CD4-positive, alpha-beta T cell treated with Interleukin-6 for 4 hours (primary cell): ENCODE results near the gene ZFYVE28.

Experiments used
- DNase-seq: peaks from one replicate; pipeline ENCODE4 v3.0.0-alpha.2; 2020; ENCODE audit warnings: mixed read lengths

The ZFYVE28 gene

GRCh38 chr4:2268357-2269205, 149.9 kb downstream of the ZFYVE28 start:
- no peak for DNase-seq

- no peak for DNase-seq
These were observed 150.6 kb downstream of the ZFYVE28 start for GRCh38 chr4:2267841-2268240.

GRCh38 chr4:2267320-2267811, 151.1 kb downstream of the ZFYVE28 start:
- no peak for DNase-seq

- DNase-seq, result no peak
These were observed 151.6 kb downstream of the ZFYVE28 start for GRCh38 chr4:2266821-2267220.

GRCh38 chr4:2266181-2266580, 152.3 kb downstream of the ZFYVE28 start:
- no peak for DNase-seq

GRCh38 chr4:2265113-2266110, 153.0 kb downstream of the ZFYVE28 start:
- DNase-seq, result no peak

- DNase-seq, result no peak
These were observed 153.9 kb downstream of the ZFYVE28 start for GRCh38 chr4:2264481-2265041.

- DNase-seq, result no peak
These were observed 154.5 kb downstream of the ZFYVE28 start for GRCh38 chr4:2263926-2264321.

GRCh38 chr4:2262944-2263250, 155.5 kb downstream of the ZFYVE28 start:
- DNase-seq, result no peak

GRCh38 chr4:2262145-2262943, 156.1 kb downstream of the ZFYVE28 start:
- peak; percentile 98 for DNase-seq

GRCh38 chr4:2261853-2262144, 156.6 kb downstream of the ZFYVE28 start, which contains the start of gene MXD4:
TSS of gene MXD4 (minus strand) at chr4:2262109. CDS start at chr4:2261980, 129 bp downstream.
- DNase-seq, result no peak

GRCh38 chr4:2261110-2261852, 157.2 kb downstream of the ZFYVE28 start:
- peak; percentile 64 for DNase-seq

GRCh38 chr4:2260344-2261109, 157.9 kb downstream of the ZFYVE28 start:
- DNase-seq, result no peak

- no peak for DNase-seq
These were observed 158.7 kb downstream of the ZFYVE28 start for GRCh38 chr4:2259541-2260343.

GRCh38 chr4:2259036-2259540, 159.4 kb downstream of the ZFYVE28 start:
- no peak for DNase-seq

- no peak for DNase-seq
These were observed 160.1 kb downstream of the ZFYVE28 start for GRCh38 chr4:2258091-2259035.

- no peak for DNase-seq
These were observed 160.9 kb downstream of the ZFYVE28 start for GRCh38 chr4:2257361-2258081.

- DNase-seq, result no peak
These were observed 161.7 kb downstream of the ZFYVE28 start for GRCh38 chr4:2256781-2257191.
